Measurements from ENCODE around the gene RGS3.
A peak's percentile ranks its signal among the peaks of the same experiment; 100 is the strongest.

Gene RGS3

DNA sequence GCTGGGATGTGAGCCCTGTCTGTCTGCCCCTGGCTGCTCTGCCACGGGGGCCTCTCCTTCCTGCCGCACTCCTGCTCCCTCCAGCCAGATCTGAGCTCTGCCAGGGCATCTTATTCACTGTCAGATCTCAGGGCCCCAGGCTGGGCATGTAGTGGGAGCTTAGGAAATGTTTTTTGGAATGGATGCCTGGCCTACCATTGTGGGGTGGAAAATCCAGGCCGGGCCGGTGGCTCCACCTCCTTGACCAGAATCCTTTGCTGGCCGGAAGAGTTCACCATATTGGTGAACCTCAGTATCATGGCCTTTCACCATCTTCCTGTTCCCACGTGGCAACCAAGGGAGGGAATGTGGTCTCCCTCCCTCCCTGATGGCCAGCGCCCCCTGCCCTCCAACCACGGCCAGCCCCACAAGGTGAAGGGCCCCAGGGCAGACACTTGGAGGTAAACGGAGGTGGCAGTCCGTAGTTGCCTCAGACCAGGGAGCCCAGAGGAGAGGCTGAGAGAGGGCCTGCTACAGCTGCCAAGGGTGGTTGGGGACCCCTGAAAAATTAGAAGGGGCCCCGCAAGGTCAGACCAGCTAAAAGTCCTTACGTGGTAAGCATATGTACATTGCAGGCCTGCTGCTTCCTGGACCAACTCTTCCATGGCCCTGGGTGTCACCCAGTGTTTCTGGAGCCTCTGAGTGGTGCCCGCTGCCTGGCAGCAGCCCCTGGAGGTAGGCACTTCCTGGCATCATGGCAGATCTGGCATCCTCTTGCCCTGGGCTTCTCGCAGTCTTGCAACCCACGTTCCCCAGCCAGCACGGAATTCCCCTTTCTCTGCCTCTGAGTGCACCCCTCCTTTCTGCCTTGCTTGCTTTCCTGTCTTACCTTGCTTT lies 153.3 kb downstream of the RGS3 start (continued):
- TF ChIP-seq ATF2 (tag by site-specific recombination; IDR thresholded peaks at IDR 0.05; ENCODE audit: low read depth) (no peak), ZNF112 (tag by site-specific recombination; IDR thresholded peaks at IDR 0.05) (no peak), ZSCAN16 (tag by site-specific recombination; IDR thresholded peaks at IDR 0.05) (no peak), ZNF132 (tag by site-specific recombination; IDR thresholded peaks at IDR 0.05; ENCODE audit: borderline replicate concordance) (no peak), ZNF350 (tag by site-specific recombination; IDR thresholded peaks at IDR 0.05) (no peak), ZNF692 (tag by site-specific recombination; IDR thresholded peaks at IDR 0.05) (no peak)
- TF ChIP-seq, protein P1, sequence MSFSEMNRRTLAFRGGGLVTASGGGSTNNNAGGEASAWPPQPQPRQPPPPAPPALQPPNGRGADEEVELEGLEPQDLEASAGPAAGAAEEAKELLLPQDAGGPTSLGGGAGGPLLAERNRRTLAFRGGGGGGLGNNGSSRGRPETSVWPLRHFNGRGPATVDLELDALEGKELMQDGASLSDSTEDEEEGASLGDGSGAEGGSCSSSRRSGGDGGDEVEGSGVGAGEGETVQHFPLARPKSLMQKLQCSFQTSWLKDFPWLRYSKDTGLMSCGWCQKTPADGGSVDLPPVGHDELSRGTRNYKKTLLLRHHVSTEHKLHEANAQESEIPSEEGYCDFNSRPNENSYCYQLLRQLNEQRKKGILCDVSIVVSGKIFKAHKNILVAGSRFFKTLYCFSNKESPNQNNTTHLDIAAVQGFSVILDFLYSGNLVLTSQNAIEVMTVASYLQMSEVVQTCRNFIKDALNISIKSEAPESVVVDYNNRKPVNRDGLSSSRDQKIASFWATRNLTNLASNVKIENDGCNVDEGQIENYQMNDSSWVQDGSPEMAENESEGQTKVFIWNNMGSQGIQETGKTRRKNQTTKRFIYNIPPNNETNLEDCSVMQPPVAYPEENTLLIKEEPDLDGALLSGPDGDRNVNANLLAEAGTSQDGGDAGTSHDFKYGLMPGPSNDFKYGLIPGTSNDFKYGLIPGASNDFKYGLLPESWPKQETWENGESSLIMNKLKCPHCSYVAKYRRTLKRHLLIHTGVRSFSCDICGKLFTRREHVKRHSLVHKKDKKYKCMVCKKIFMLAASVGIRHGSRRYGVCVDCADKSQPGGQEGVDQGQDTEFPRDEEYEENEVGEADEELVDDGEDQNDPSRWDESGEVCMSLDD (tag by site-specific recombination; IDR thresholded peaks at IDR 0.05) = no peak

- ChIA-PET CTCF (interaction anchor here (0.6 to 1.2 kb wide), 2 partner anchors 16 to 1533 kb away, joined by 3 read pairs; no protein-coding TSS in a partner anchor), POLR2A (no interaction called here)
- Histone ChIP-seq H3K36me3 (ENCODE audit: control insufficient read depth in 2 of 2, insufficient read depth in 1 of 2, low read length in 2 of 2) (no peaks in the 10 kb centered on the region), H3K9me3 (ENCODE audit: control insufficient read depth, insufficient read depth, low read depth, low read length) (no peaks in the 10 kb centered on the region), H3K27ac (ENCODE audit: extremely low read depth, low read depth, low read length) (no peak overlapping the region), H3K4me1 (ENCODE audit: control insufficient read depth, insufficient read depth, low read length) (peaks cover 6% of the 10 kb centered on the region; the same call in 1 of the 2 replicates), H3K4me3 (ENCODE audit: low read depth, low read length) (no peak overlapping the region)
- peak; percentile 72 for TF ChIP-seq ZBTB20 (tag by site-specific recombination; IDR thresholded peaks at IDR 0.05)
- TF ChIP-seq ZNF133 (tag by site-specific recombination; IDR thresholded peaks at IDR 0.05) = peak; percentile 35; the same call in 1 of the 2 replicates
- TF ChIP-seq TCF7L2 (IDR thresholded peaks at IDR 0.05; ENCODE audit: borderline replicate concordance, low read depth, low read length) = no peak
These were observed 154.0 kb downstream of the RGS3 start for GRCh38 chr9:113617550-113617949.

DNA sequence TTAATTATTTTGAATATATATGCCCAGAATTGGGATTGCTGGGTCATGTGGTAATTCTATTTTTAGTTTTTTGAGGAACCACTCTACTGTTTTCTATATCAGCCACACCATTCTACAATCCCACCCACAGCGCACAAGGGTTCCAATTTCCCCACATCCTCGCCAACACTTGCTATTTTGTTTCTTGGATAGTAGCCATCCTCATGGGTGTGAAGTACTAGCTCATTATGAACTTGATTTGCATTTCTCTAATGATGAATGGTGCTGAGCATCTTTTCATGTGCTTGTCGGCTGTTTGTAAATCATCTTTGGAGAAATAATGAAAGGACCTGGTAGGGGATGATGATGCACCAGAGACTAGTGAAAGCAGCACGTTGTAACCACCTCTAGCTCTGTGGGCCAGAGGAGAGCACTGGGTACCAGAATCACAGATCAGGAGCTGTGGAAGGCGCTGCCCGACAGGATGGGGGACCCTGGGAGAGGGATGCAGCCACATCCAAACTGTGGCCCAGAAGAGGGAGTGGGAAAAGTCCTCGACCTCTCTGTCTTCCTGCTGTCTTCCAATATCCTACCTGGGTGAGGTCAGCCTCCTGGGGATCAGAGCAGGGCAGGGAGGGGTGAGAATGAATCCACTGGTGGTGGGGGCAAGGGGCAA lies 155.4 kb downstream of the RGS3 start:
- TF ChIP-seq EGR2 (tag by site-specific recombination; IDR thresholded peaks at IDR 0.05; ENCODE audit: low read depth) = no peak
- no peak for TF ChIP-seq ZSCAN16 (tag by site-specific recombination; IDR thresholded peaks at IDR 0.05)
- TF ChIP-seq ZNF174 (tag by site-specific recombination; IDR thresholded peaks at IDR 0.05) = no peak
- TF ChIP-seq ZNF747 (tag by site-specific recombination; IDR thresholded peaks at IDR 0.05) = no peak
- no peak for TF ChIP-seq MYNN (tag by site-specific recombination; IDR thresholded peaks at IDR 0.05; ENCODE audit: borderline replicate concordance)
- no peak for TF ChIP-seq KLF10 (tag by site-specific recombination; IDR thresholded peaks at IDR 0.05)
- TF ChIP-seq SP7 (tag by site-specific recombination; IDR thresholded peaks at IDR 0.05) = no peak
- TF ChIP-seq BCL11A (tag by site-specific recombination; IDR thresholded peaks at IDR 0.05; ENCODE audit: low read depth) = no peak
- TF ChIP-seq ZNF621 (tag by site-specific recombination; IDR thresholded peaks at IDR 0.05) = no peak
- no peak for TF ChIP-seq OVOL3 (tag by site-specific recombination; IDR thresholded peaks at IDR 0.05)
- no peak for TF ChIP-seq ZNF791 (tag by site-specific recombination; IDR thresholded peaks at IDR 0.05)
- no peak for TF ChIP-seq SP3 (tag by site-specific recombination; IDR thresholded peaks at IDR 0.05)
- TF ChIP-seq ZBTB26 (tag by site-specific recombination; optimal IDR thresholded peaks at IDR 0.05) = no peak
- TF ChIP-seq, protein P2, sequence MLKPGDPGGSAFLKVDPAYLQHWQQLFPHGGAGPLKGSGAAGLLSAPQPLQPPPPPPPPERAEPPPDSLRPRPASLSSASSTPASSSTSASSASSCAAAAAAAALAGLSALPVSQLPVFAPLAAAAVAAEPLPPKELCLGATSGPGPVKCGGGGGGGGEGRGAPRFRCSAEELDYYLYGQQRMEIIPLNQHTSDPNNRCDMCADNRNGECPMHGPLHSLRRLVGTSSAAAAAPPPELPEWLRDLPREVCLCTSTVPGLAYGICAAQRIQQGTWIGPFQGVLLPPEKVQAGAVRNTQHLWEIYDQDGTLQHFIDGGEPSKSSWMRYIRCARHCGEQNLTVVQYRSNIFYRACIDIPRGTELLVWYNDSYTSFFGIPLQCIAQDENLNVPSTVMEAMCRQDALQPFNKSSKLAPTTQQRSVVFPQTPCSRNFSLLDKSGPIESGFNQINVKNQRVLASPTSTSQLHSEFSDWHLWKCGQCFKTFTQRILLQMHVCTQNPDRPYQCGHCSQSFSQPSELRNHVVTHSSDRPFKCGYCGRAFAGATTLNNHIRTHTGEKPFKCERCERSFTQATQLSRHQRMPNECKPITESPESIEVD (tag by site-specific recombination; IDR thresholded peaks at IDR 0.05) = no peak
- Histone ChIP-seq H3K4me1 (ENCODE audit: control insufficient read depth, insufficient read depth, low read length) (peaks cover 7% of the 10 kb centered on the region; the same call in 1 of the 2 replicates), H3K27ac (ENCODE audit: extremely low read depth, low read depth, low read length) (no peak overlapping the region), H3K36me3 (ENCODE audit: control insufficient read depth in 2 of 2, insufficient read depth in 1 of 2, low read length in 2 of 2) (no peaks in the 10 kb centered on the region), H3K9me3 (ENCODE audit: control insufficient read depth, insufficient read depth, low read depth, low read length) (no peaks in the 10 kb centered on the region), H3K4me3 (ENCODE audit: low read depth, low read length) (no peak overlapping the region)
- CTCF ChIA-PET = interaction anchor here (0.6 to 6.9 kb wide), 2 partner anchors 25 to 27 kb away, joined by 3 to 33 read pairs; no protein-coding TSS in a partner anchor
- POLR2A ChIA-PET = no interaction called here

All from HEK293 (cell line).